ENCODE results near the gene MMP11.

Gene MMP11

GRCh38 chr22:23801238-23801821, 28.7 kb downstream of the MMP11 start:
- Histone ChIP-seq H3K27ac (no peak overlapping the region), H3K4me1 (ENCODE audit: control insufficient read depth in 1 of 2, insufficient read depth in 1 of 2, low read depth in 1 of 2, low read length in 1 of 2) (no peaks in the 10 kb centered on the region), H3K9me3 (no peaks in the 10 kb centered on the region), H3K4me3 (ENCODE audit: low read depth in 1 of 2, low read length in 1 of 2) (no peak overlapping the region), H3K36me3 (peaks cover 84% of the 10 kb centered on the region), H3K27me3 (no peaks in the 10 kb centered on the region)
- TF ChIP-seq, protein P1, sequence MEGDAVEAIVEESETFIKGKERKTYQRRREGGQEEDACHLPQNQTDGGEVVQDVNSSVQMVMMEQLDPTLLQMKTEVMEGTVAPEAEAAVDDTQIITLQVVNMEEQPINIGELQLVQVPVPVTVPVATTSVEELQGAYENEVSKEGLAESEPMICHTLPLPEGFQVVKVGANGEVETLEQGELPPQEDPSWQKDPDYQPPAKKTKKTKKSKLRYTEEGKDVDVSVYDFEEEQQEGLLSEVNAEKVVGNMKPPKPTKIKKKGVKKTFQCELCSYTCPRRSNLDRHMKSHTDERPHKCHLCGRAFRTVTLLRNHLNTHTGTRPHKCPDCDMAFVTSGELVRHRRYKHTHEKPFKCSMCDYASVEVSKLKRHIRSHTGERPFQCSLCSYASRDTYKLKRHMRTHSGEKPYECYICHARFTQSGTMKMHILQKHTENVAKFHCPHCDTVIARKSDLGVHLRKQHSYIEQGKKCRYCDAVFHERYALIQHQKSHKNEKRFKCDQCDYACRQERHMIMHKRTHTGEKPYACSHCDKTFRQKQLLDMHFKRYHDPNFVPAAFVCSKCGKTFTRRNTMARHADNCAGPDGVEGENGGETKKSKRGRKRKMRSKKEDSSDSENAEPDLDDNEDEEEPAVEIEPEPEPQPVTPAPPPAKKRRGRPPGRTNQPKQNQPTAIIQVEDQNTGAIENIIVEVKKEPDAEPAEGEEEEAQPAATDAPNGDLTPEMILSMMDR (IDR thresholded peaks at IDR 0.05) = no peak

DNA sequence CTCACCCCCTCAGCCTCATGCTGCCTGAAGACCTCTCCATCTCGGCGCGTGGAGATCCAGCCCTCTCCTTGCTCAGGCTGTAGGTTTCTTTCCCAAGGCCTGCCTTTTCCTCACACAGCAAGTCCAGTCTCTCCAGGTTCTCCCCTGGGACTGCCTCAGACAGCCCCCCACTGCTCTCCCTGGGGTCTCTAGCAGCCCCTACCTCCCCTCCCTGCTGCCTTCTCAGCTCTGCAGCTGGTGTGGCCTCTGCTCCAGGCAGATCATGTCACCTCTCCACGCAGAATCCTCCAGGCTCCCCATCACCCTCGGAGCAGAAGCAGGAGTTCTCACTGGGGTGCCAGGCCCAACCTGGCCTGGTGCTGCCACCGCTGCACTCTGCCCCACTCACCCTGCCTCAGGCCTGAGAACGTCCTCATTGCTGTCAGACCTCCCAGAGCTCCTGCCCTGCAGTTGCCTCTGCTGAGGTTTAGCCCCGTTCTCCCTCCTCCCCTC, 29.3 kb downstream of the MMP11 start:
- TF ChIP-seq, protein P1 (IDR thresholded peaks at IDR 0.05) = no peak
- H3K9me3 ChIP-seq = no peaks in the 10 kb centered on the region
- no peak overlapping the region for H3K4me3 ChIP-seq (ENCODE audit: low read depth in 1 of 2, low read length in 1 of 2)
- peaks cover 84% of the 10 kb centered on the region for H3K36me3 ChIP-seq
- no peak overlapping the region for H3K27ac ChIP-seq
- H3K4me1 ChIP-seq (ENCODE audit: control insufficient read depth in 1 of 2, insufficient read depth in 1 of 2, low read depth in 1 of 2, low read length in 1 of 2) = no peaks in the 10 kb centered on the region
- no peaks in the 10 kb centered on the region for H3K27me3 ChIP-seq

GRCh38 chr22:23803001-23803819, 30.6 kb downstream of the MMP11 start:
- no peak overlapping the region for H3K4me3 ChIP-seq (ENCODE audit: low read depth in 1 of 2, low read length in 1 of 2)
- H3K4me1 ChIP-seq (ENCODE audit: control insufficient read depth in 1 of 2, insufficient read depth in 1 of 2, low read depth in 1 of 2, low read length in 1 of 2) = no peaks in the 10 kb centered on the region
- TF ChIP-seq, protein P1 (IDR thresholded peaks at IDR 0.05) = no peak
- peaks cover 82% of the 10 kb centered on the region for H3K36me3 ChIP-seq
- H3K9me3 ChIP-seq = no peaks in the 10 kb centered on the region
- H3K27me3 ChIP-seq = no peaks in the 10 kb centered on the region
- H3K27ac ChIP-seq = no peak overlapping the region

DNA sequence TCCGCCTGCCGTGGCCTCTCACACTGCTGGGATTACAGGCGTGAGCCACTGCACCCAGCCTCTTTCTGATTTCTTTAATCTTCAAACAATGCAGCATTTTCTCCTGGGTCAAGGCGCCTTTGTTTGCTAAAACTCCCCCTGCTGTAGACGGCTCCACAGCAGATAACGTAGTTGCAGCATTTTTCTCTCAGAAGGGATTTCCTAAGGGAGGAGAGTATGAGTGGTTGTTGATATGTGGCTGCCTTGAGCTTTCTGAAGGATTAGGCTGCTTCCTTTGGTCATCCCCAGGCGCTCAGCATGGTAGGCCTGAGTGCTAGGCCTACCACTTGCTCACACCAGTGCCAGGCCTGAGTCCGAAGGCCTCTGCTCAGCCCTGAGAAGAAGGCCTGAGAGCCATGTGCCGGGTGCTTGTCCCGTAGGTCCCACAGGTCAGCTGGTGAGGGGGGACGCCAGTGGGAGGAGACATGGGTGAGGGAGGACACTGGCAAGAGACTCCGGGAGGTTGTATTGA, 32.2 kb downstream of the MMP11 start:
- no peak overlapping the region for H3K27ac ChIP-seq
- no peaks in the 10 kb centered on the region for H3K4me1 ChIP-seq (ENCODE audit: control insufficient read depth in 1 of 2, insufficient read depth in 1 of 2, low read depth in 1 of 2, low read length in 1 of 2)
- TF ChIP-seq, protein P1 (IDR thresholded peaks at IDR 0.05) = no peak
- no peaks in the 10 kb centered on the region for H3K9me3 ChIP-seq
- H3K27me3 ChIP-seq = no peaks in the 10 kb centered on the region
- H3K4me3 ChIP-seq (ENCODE audit: low read depth in 1 of 2, low read length in 1 of 2) = no peak overlapping the region
- peaks cover 77% of the 10 kb centered on the region for H3K36me3 ChIP-seq

DNA sequence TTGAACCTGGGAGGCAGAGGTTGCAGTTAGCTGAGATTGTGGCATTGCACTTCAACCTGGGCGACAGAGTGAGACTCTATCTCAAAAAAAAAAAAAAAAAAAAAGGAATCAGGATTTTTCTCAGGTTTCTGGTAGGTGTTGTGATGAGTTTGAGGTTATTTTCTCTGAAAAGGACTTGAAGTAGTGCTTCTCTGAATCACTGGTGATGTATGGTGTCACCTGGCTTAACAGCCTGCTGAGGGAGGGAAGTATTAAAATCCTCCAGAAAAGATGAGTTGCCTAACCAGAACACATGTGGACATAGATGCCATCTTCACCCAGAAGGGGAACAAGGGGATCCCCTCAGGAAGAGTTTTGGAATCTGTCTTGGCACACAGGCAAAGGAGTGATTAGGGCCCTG, 34.2 kb downstream of the MMP11 start:
- Histone ChIP-seq H3K27ac (no peak overlapping the region), H3K4me3 (ENCODE audit: low read depth in 1 of 2, low read length in 1 of 2) (no peak overlapping the region), H3K27me3 (no peaks in the 10 kb centered on the region), H3K36me3 (peaks cover 68% of the 10 kb centered on the region), H3K9me3 (no peaks in the 10 kb centered on the region), H3K4me1 (ENCODE audit: control insufficient read depth in 1 of 2, insufficient read depth in 1 of 2, low read depth in 1 of 2, low read length in 1 of 2) (no peaks in the 10 kb centered on the region)
- TF ChIP-seq, protein P1 (IDR thresholded peaks at IDR 0.05) = no peak

Data from neutrophil (primary cell).